ENCODE results near the gene ATP1A4.

Gene ATP1A4

GRCh38 chr1:160207771-160208556, 56.6 kb downstream of the ATP1A4 start:
- no peak for FAIRE-seq

DNA sequence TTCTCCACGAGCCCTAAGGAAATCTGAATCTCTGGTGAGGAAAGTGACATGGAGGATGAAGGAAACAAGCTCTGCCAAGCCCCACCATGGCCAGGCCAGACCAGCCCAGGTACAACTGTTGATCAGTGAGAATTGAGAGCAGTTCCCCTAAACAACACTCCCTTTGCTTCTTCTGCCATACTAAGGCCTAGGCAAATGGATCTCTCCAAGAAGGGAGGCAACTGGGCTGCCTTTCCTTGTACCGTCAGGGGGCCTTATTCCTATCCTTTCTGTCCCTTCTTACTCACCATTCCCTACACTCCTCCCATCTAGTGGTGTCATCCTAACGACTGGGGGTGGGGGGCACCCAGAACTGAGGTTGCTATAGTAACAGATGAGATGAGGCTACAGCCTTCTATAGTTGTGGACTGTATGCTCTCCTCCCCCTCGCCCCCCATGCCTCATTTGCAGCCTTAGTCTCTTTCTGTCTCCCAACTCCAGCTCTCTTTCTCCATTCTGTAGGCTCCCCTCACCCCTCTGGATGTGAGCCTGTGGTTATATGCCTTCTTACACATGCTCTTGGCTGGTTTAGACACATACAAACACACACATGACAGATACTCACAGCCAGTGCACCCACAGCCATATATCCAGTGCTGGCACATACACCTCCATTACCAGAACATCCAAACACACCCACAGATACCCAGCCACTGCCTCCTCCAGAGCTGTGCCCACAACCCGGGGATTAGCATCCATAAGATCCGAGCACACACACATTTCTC, 57.3 kb downstream of the ATP1A4 start:
- FAIRE-seq, result no peak

DNA sequence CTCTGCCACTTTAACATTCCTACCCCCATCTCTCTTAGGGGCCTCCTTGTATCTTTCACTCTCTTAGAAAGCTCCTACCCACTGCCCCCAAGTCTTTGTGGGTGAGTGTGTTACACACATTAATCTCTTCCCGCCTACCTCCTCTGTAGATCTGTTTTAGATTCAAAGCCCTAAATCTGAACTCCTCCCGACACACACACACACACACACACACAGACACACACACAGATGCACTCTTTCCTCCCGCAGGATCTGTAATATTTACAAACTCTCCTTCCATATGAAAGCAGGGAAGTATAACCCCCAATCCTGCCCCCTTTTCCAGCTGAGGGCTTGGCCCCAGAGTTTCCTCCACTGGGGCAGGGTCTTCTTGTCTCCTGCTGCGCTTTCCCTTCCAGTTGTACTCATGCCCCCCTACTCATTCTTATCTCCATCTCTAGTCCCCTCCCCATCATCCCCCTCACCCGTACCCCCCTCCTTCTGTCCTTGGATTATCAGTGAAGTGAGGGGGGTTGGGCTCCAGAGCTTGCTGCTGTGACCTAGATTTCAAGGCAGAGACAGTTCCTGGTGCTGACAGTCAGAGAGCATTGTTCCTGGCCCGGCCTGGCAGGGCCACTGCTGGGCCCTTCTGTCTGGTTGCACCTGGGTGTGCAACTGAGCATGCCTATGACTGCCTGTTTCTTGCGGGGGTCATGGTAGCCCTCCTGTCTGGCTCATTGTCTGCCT, 58.1 kb downstream of the ATP1A4 start:
- no peak for FAIRE-seq

DNA sequence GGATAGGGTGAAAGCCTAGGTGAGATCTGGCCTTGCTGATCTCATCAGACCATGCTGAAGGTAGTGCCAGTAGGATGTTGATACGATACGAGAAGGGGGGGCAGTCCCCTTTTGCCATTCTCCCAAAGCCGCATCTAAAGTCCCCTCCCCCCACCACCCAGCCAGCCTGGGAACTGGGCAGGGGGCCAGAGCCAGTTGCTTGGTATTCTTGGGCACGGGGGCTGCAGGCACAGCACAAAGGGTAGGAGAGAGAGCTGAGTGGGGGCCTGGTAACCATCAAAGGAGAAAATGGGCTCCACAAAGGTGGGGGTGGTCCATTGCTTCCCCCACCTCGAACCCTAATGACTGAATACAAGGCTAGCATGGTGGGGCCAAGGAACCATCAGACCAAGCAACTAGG, 59.2 kb downstream of the ATP1A4 start:
- no peak for FAIRE-seq

DNA sequence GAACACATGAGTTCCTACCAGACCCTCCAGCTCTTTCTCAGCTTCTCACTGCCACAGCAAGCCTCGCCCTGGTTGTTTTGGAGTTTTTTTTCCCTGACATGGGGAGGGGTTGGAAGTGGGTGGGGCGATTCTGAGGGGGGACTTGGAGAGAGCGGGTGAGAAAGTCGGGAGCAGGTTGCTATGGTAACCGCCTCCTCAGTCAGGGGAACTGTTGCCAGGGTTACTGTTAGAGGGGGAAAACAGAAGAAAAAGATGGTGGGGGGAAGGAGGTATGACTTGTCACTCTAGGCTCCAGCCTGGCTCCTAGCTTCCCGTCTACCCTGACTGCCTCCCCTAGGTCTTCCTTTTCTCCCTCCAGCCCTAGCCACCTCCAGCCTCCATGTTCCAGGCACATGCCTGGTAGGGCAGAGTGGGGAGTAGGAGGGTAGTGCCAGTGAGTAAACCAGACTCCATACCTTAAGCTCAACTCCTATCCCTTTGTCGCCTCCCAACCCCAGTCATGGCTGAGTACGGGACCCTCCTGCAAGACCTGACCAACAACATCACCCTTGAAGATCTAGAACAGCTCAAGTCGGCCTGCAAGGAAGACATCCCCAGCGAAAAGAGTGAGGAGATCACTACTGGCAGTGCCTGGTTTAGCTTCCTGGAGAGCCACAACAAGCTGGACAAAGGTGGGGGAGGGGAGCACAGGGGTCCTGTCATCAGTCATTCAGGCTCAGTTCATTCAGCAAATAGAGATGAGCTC, 59.8 kb downstream of the ATP1A4 start:
- no peak for FAIRE-seq

- FAIRE-seq, result no peak
These were observed 63.2 kb downstream of the ATP1A4 start for GRCh38 chr1:160214481-160215140.

DNA sequence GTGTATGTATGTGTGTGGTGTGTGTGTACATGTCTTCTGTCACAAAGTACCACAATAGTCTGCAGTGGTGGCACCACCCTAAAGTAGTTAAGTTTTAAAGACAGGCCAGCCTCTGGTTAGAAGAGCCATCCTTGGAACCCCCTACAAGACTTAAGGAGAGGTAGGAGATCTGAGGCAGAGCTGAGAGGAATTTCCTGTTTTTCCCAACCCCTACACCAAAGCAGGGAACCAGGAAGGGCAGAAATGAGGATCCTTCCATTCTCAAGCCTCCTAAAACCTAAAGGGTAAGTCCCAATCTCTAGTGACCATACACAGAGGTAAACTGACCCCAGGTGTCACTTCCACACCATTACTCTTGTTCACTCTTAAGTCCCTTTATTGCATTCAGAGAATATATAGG, 64.9 kb downstream of the ATP1A4 start:
- FAIRE-seq, result no peak

GRCh38 chr1:160217481-160218051, 66.2 kb downstream of the ATP1A4 start:
- no peak for FAIRE-seq

DNA sequence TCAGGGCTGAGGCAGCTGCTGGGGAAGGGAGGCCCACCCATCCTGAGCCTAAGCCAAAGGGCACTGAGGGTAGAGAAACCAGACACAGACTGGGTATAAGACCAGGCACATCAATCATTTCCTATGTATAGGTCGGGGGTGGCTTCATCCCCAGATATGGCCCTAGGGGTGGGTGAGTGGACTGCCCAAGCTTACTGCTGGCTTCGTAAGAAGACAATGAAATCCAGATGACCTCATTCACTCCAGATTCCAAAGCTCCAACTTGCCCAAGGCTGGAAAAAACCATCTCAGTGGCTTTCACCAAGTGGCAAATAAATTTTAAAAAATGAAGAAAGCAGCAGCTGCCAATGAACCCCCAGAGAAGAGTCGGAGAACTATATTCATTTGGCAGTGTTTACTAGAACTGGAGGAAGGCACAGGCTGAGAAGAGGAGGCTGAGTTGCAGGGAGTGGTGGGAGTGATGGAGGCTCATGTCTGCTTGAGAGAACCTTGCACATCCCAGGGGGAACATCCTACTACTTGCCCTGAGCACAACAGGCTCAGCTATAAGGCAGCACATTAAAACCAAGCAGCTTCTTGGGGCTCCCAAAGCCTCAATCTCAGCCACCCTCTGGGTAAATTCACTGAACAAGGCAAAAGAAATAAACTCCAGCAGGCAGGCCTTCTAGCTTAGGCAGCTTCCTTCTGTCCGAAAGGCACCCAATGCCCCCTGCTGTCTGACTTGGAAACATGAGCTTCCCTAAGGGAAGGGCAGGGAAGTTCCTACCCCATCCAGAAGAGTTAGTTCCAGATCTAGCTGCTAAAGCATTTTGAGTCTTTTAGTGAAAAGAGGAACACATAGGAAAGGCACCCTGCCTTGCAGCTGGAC, 67.9 kb downstream of the ATP1A4 start:
- no peak for FAIRE-seq

DNA sequence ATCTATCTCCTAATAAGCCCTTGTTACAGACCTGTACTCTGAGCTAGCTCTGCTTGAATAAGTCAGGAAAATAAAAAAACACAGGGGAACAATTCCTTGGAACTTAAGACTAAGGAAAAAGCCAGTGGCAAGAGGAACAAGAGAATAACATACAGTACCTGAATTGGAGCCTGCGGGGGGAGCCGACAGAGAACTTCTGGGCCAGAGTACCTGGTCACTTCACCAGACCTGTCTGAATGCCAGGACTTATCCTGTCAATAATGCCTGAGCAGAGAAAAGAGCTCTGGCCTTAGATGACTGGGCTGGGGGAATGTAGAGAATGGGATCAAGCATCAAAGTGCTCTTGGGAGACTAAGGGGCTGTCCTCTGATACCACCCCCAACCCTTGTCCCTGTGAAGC, 68.9 kb downstream of the ATP1A4 start:
- no peak for FAIRE-seq

GRCh38 chr1:160221089-160221488, 69.7 kb downstream of the ATP1A4 start:
- FAIRE-seq, result no peak

DNA sequence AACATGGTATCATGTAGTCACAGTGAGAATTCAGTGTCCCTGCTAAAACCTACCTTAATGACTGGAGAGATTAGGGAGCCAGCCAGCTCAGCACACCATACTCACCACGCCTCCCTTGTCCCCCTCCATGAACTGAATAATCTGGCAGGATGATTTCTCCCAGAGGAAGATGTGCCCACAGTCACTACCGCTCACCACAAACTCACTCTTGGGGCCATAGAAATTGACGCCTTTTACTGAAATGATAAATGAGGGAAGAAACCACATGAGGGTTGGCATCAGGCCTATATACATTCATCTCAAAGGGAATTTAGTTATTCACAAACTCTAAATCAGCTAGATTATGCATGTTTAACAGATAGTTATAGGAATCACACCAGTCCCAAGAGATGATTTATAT, 71.1 kb downstream of the ATP1A4 start:
- FAIRE-seq, result no peak

GRCh38 chr1:160224606-160225005, 73.2 kb downstream of the ATP1A4 start:
- no peak for FAIRE-seq

DNA sequence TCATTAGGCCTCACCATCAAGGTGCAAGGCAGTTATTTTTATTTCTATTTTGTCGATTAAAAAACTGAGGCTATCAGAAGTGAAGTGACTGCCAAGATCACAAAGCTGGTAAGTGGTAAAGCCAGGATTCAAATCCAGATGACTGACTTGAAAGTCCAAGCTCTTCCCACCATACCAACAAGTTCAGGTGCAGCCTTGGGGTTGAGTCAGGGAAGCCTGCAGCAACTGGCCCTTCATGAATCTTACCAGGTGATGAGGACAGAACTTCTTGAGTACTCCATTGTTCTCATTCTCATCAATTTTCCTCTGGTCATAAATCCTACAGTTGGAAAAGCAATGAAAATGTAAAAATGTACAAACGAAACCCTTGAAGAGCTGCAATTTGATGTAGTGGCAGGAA, 73.9 kb downstream of the ATP1A4 start:
- no peak for FAIRE-seq

DNA sequence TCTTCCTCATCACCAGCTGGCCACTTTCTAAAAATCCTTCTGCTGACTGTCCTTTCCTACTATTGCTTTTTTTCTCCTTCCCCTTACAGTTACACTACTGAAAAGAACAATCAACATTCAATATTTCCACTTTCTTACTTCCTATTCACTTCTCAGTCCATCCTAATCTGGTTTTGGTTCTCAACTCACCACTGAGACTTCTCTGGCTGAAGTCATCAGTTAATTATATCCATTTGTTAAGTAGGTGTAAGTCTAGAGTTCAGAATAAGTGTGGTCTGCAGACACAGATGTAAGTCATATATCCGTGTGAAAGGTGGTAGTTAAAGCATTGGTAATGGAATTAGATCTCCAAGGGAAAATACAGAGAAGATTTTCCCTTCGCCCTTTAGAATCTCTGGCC, 75.2 kb downstream of the ATP1A4 start:
- no peak for FAIRE-seq

DNA sequence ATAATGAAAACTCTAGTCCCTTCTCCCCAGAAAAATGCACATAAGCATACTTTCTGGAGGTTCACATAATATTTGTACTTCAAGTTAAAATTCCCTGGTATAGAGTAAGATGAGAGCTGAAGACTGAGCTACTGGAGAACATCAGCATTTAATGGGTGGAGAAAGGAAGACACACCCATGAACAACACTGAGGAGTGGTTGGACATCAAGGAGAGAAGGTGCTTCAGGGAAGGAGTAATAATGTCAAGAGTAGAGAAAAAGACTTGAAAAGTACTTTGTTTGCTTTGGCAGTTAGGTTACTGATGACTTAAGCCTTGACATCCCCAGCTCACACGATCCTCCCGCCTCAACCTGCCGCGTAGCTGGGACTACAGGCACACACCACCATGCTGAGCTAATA, 75.6 kb downstream of the ATP1A4 start:
- FAIRE-seq, result no peak

DNA sequence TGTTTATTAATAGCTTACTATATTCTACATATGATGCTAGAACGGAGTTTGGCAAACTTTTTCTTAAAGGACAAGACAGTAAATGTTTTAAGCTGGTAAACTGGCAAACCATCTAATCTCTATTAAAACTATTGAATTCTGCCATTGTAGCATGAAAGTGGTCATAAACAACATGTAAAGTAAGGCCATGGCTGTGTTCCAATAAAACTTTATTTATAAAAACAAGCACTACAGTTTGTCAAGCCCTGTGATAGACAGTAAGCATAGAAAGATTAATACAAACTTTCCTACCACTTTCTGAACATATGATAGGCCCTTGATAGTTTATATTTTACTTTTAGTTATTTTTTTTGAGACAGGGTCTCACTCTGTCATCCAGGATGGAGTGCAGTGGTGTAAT, 76.2 kb downstream of the ATP1A4 start:
- FAIRE-seq, result no peak

DNA sequence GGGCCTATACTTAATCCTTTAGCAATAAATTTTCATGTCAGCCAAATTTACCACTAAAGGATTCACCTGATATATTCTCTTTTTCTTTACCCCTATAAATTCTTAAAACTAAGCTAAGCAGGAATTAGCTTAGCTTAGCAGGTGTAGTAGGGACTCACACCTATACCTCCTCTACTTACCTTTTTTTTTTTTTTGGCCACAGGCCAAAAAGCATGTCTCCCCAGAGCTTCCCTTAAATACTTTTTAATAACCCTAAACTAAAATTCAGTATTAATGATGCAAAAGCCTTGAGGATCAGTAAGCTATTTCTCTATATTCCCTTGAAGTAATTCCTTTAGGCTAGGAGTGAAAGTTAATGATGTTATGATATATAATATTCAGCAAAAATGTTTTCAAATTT, 77.0 kb downstream of the ATP1A4 start:
- FAIRE-seq, result no peak

DNA sequence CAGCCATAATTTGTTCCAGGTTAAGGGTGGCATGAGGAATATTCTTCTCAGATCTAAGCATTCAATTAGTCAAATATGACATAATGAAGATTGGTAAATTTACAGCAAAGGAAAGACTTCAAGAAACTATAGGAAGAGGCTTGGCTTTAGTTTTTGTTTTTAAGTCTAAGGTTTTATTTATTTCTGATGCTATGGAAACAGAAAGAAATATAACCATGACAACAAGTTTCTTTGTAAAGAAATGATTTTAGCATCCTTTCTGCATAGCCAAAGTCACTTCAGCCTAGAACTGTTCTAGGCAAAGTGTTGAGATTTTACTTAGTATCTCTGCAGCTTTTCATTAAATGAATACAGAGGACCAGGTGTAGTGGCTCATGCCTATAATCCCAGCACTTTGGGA, 81.5 kb downstream of the ATP1A4 start:
- FAIRE-seq, result no peak

Data from endometrium (tissue), 2 donors.